Neural progenitor cell (in vitro differentiated cells): ENCODE data around the gene S1PR3. TPM values are rescaled to one million over a fixed set of nuclear protein-coding genes. Genes with fewer than 3 reads are reported as not detected.

Experiments
- DNase-seq: peaks from one replicate; pipeline ENCODE4 v3.0.0-alpha.2; 2016; ENCODE audit warnings: low spot score
- H2AFZ ChIP-seq: fragments of 200-600 bp; sonication (generic); replicated peaks from 2 replicates; pipeline ENCODE4 v1.6.1; 2016; ENCODE audit warnings: antibody characterized with exemption
- H3F3A ChIP-seq: fragments of 200-600 bp; sonication (generic); 2 replicates; pipeline ENCODE4 v1.6.1; 2016; ENCODE audit warnings: antibody characterized with exemption, low read depth
- H3K27ac ChIP-seq: fragments of 200-600 bp; sonication (generic); 2 replicates; pipeline ENCODE4 v1.5.1; 2016; ENCODE audit warnings: mild to moderate bottlenecking
- H3K27me3 ChIP-seq: fragments of 200-600 bp; sonication (generic); 2 replicates; pipeline ENCODE4 v1.6.1; 2016; ENCODE audit warnings: mild to moderate bottlenecking, moderate library complexity
- H3K36me3 ChIP-seq: fragments of 200-600 bp; sonication (generic); 2 replicates; pipeline ENCODE4 v1.5.1; 2016
- H3K4me1 ChIP-seq: fragments of 200-600 bp; sonication (generic); 2 replicates; pipeline ENCODE4 v1.6.1; 2016; ENCODE audit warnings: mixed run types
- H3K4me2 ChIP-seq: fragments of 200-600 bp; sonication (generic); 2 replicates; pipeline ENCODE4 v1.6.1; 2016
- H3K4me3 ChIP-seq: fragments of 200-600 bp; sonication (generic); 2 replicates; pipeline ENCODE4 v1.5.1; 2016
- H3K79me2 ChIP-seq: fragments of 200-600 bp; sonication (generic); 2 replicates; pipeline ENCODE4 v1.6.1; 2016; ENCODE audit warnings: low read depth
- H3K9ac ChIP-seq: fragments of 200-600 bp; sonication (generic); 2 replicates; pipeline ENCODE4 v1.6.1; 2016
- H3K9me3 ChIP-seq: fragments of 200-600 bp; sonication (generic); 2 replicates; pipeline ENCODE4 v1.5.1; 2016; ENCODE audit warnings: low read depth
- H4K20me1 ChIP-seq: fragments of 200-600 bp; sonication (generic); 2 replicates; pipeline ENCODE4 v1.6.1; 2016; ENCODE audit warnings: low read depth
- H3K27ac Mint-ChIP-seq: 3 replicates; pipeline ENCODE4 v1.8.0; 2021; ENCODE audit warnings: mixed read lengths
- H3K27me3 Mint-ChIP-seq: 2 replicates; pipeline ENCODE4 v1.8.0; 2022; ENCODE audit warnings: low read depth, mild to moderate bottlenecking, inconsistent platforms, moderate library complexity, mixed read lengths; ENCODE audit not compliant: insufficient read depth
- H3K36me3 Mint-ChIP-seq: 3 replicates; pipeline ENCODE4 v1.8.0; 2021; ENCODE audit warnings: mixed read lengths
- H3K4me1 Mint-ChIP-seq: 3 replicates; pipeline ENCODE4 v1.8.0; 2021; ENCODE audit warnings: mixed read lengths
- H3K4me3 Mint-ChIP-seq: 3 replicates; pipeline ENCODE4 v1.8.0; 2021; ENCODE audit warnings: mild to moderate bottlenecking, moderate library complexity, mixed read lengths
- H3K9me3 Mint-ChIP-seq: 3 replicates; pipeline ENCODE4 v1.8.0; 2020; ENCODE audit warnings: mixed read lengths
- EZH2 ChIP-seq: fragments of 200-600 bp; sonication (generic); IDR thresholded peaks from 2 replicates; pipeline ENCODE4 v1.6.1; 2017; ENCODE audit warnings: antibody characterized with exemption, mild to moderate bottlenecking, moderate library complexity
- EZH2phosphoT487 ChIP-seq: fragments of 200-600 bp; sonication (generic); IDR thresholded peaks from 2 replicates; pipeline ENCODE4 v1.6.1; 2017; ENCODE audit warnings: antibody characterized with exemption
- total RNA-seq: library from RNA; depleted of rRNA; stranded (reverse); fragments of >200 nt; gene quantifications from 2 replicates; pipeline ENCODE4 v1.2.3, GENCODE V29; 2015; ENCODE audit warnings: low replicate concordance
- TF ChIP-seq, protein P1 (sequence below): fragments of 200-600 bp; sonication (generic); IDR thresholded peaks from 2 replicates; pipeline ENCODE4 v1.5.1; 2017; ENCODE audit warnings: antibody characterized with exemption, mild to moderate bottlenecking

S1PR3 gene
- total RNA-seq, 1 donor from 2014 or later = 21.6 TPM

DNA sequence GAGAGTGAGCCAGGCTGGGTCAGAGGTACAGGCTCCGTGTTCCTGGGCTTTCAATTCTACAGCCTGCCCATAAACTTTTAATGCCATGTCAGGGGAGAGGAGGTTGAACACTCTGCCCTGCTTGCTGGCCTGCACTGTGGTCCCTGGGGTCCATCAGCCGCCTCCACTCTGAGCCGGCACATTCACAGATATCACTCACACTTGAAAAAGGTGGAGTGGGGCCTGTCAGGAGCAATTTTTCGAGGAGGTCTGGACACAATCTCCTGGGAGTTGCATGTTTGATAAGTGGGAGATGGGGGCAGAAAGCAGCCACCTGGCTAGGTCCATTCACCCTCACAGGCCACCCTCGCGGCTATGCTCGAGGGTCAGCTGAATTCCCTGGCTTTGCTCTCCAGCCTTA, 22.9 kb downstream of the S1PR3 start:
- H4K20me1 ChIP-seq = no peaks in the 10 kb centered on the region
- no peak overlapping the region for H3K4me3 ChIP-seq
- H2AFZ ChIP-seq = no peak overlapping the region
- TF ChIP-seq, protein P1, sequence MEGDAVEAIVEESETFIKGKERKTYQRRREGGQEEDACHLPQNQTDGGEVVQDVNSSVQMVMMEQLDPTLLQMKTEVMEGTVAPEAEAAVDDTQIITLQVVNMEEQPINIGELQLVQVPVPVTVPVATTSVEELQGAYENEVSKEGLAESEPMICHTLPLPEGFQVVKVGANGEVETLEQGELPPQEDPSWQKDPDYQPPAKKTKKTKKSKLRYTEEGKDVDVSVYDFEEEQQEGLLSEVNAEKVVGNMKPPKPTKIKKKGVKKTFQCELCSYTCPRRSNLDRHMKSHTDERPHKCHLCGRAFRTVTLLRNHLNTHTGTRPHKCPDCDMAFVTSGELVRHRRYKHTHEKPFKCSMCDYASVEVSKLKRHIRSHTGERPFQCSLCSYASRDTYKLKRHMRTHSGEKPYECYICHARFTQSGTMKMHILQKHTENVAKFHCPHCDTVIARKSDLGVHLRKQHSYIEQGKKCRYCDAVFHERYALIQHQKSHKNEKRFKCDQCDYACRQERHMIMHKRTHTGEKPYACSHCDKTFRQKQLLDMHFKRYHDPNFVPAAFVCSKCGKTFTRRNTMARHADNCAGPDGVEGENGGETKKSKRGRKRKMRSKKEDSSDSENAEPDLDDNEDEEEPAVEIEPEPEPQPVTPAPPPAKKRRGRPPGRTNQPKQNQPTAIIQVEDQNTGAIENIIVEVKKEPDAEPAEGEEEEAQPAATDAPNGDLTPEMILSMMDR = no peak
- TF ChIP-seq EZH2phosphoT487 = no peak
- no peak for TF ChIP-seq EZH2
- no peaks in the 10 kb centered on the region for H3K36me3 ChIP-seq
- Mint-ChIP-seq H3K9me3 (peaks cover 15% of the 10 kb centered on the region), H3K27ac (no peak overlapping the region), H3K4me3 (no peak overlapping the region), H3K36me3 (peaks cover 37% of the 10 kb centered on the region), H3K4me1 (peaks cover 7% of the 10 kb centered on the region), H3K27me3 (no peaks in the 10 kb centered on the region)
- no peaks in the 10 kb centered on the region for H3K9me3 ChIP-seq
- no peaks in the 10 kb centered on the region for H3K27me3 ChIP-seq
- H3K4me1 ChIP-seq = no peaks in the 10 kb centered on the region
- no peak for DNase-seq
- H3K9ac ChIP-seq = no peak overlapping the region
- no peak overlapping the region for H3K4me2 ChIP-seq
- no peak overlapping the region for H3K27ac ChIP-seq
- H3K79me2 ChIP-seq = no peaks in the 10 kb centered on the region
- H3F3A ChIP-seq = no peaks in the 10 kb centered on the region

DNA sequence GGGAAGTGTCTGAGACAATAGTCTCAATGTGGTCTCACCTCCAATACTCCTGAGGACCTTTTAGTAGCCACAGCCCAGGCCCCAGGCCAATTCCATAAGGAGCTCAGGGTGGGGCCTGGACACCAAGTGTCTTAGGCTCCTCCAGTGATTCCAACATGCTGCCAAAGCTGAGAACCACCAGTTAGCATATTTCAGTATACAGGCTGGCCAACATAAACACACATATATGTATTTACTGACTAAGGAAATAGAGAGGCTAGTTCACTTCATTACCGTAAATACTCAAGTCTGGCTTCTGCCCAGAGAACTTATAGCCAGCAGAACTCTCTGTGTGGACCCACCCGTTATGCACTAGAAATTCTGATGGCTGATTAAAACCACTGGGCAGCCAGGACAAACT, 24.1 kb downstream of the S1PR3 start:
- no peak for TF ChIP-seq EZH2
- no peak for TF ChIP-seq EZH2phosphoT487
- TF ChIP-seq, protein P1 = no peak
- Histone ChIP-seq H3K9ac (no peak overlapping the region), H3K27ac (no peak overlapping the region), H3K27me3 (no peaks in the 10 kb centered on the region), H3F3A (no peaks in the 10 kb centered on the region), H3K4me2 (no peak overlapping the region), H2AFZ (no peak overlapping the region), H3K4me3 (no peak overlapping the region), H3K4me1 (no peaks in the 10 kb centered on the region), H3K9me3 (no peaks in the 10 kb centered on the region), H3K36me3 (no peaks in the 10 kb centered on the region), H3K79me2 (no peaks in the 10 kb centered on the region), H4K20me1 (no peaks in the 10 kb centered on the region)
- no peak overlapping the region for H3K4me3 Mint-ChIP-seq
- H3K36me3 Mint-ChIP-seq = peaks cover 45% of the 10 kb centered on the region
- no peak for DNase-seq
- H3K9me3 Mint-ChIP-seq = peaks cover 19% of the 10 kb centered on the region
- H3K4me1 Mint-ChIP-seq = peaks cover 5% of the 10 kb centered on the region
- no peaks in the 10 kb centered on the region for H3K27me3 Mint-ChIP-seq
- H3K27ac Mint-ChIP-seq = no peak overlapping the region

DNA sequence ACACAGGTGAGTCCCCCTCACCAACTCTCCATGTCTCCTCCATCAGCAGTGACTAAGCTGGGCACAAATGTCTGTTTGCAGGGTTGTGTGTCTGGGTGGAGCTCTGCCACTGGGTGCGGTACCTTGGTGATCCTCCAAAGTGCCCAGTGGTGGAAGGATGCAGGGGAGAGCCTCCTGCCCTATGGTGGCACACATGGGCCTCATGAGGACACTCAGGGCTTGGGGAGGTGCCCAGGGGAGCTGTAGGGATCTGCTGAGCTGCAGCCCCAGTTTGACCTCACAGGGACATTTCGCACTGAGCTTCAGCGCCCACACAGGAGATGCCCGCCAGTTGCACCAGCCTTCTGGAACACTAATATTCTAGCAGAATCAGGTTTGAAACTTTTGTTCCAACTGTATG, 29.5 kb downstream of the S1PR3 start:
- H3K27ac Mint-ChIP-seq = no peak overlapping the region
- Histone ChIP-seq H3K4me3 (no peak overlapping the region), H3K4me1 (no peaks in the 10 kb centered on the region), H3K4me2 (no peak overlapping the region), H3K9me3 (no peaks in the 10 kb centered on the region), H3K36me3 (no peaks in the 10 kb centered on the region), H3K27ac (no peak overlapping the region), H4K20me1 (no peaks in the 10 kb centered on the region), H3K79me2 (no peaks in the 10 kb centered on the region), H3F3A (no peaks in the 10 kb centered on the region), H3K9ac (no peak overlapping the region), H2AFZ (no peak overlapping the region), H3K27me3 (no peaks in the 10 kb centered on the region)
- H3K4me3 Mint-ChIP-seq = no peak overlapping the region
- TF ChIP-seq, protein P1 = no peak
- TF ChIP-seq EZH2phosphoT487 (no peak), EZH2 (no peak)
- no peak for DNase-seq
- peaks cover 51% of the 10 kb centered on the region for H3K36me3 Mint-ChIP-seq
- peaks cover 19% of the 10 kb centered on the region for H3K9me3 Mint-ChIP-seq
- H3K27me3 Mint-ChIP-seq = no peaks in the 10 kb centered on the region
- peaks cover 25% of the 10 kb centered on the region for H3K4me1 Mint-ChIP-seq
